Measurements from ENCODE around the gene ABCB11.
A peak's percentile ranks its signal among the peaks of the same experiment; 100 is the strongest.

The ABCB11 gene

DNA sequence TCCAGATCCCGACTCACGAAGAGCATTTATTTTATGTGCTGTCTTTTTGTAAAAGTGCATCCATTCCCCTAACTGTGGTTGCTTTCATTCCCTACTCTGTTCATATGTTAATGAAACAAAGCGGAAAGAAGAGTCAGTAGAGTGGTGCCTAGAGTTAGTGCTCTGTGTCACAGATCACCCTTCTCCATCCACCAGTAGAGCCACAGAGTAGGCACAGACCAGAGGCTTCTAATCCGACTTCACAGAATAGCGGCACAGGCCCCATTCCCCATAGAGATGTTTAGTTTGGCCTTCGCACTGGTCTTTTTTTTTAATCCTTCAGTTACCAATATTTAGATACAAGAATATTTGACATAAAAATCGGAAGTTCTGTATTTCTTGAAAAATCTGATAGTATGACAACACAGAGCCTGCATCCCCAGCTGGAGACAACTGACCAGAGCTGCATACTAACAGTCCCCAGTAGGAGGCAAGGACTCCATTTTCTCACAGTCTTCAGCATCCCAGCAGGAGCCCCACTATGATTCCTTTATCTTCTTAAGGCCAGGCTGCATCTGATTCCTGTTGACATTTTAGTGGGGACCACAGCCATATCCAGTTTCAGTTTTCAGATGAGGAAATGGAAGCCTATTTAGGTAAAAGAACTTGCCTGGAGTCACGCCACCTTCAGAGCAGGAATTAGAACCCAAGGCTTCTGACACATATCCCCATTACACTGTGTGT is 123.0 kb downstream of the ABCB11 start:
- H3K27ac ChIP-seq (ENCODE audit: low read length): no peak overlapping the region
- H3K36me3 ChIP-seq (ENCODE audit: control insufficient read depth in 2 of 2, insufficient read depth in 2 of 2, low read length in 2 of 2): no peaks in the 10 kb centered on the region
- no peaks in the 10 kb centered on the region for H3K9me3 ChIP-seq (ENCODE audit: control insufficient read depth in 2 of 2, low read length in 2 of 2)
- H3K27me3 ChIP-seq (ENCODE audit: control insufficient read depth in 1 of 2, insufficient read depth in 2 of 2, low read length in 2 of 2): no peaks in the 10 kb centered on the region
- H3K4me1 ChIP-seq (ENCODE audit: control insufficient read depth, insufficient read depth, low read length): no peaks in the 10 kb centered on the region
- no peak overlapping the region for H3K4me3 ChIP-seq (ENCODE audit: low read length in 2 of 2)
- no peak overlapping the region for H3K9ac ChIP-seq (ENCODE audit: low read length in 2 of 2)

- Histone ChIP-seq H3K27ac (ENCODE audit: low read length) (no peak overlapping the region), H3K4me1 (ENCODE audit: control insufficient read depth, insufficient read depth, low read length) (no peaks in the 10 kb centered on the region), H3K36me3 (ENCODE audit: control insufficient read depth in 2 of 2, insufficient read depth in 2 of 2, low read length in 2 of 2) (no peaks in the 10 kb centered on the region), H3K27me3 (ENCODE audit: control insufficient read depth in 1 of 2, insufficient read depth in 2 of 2, low read length in 2 of 2) (no peaks in the 10 kb centered on the region), H3K9me3 (ENCODE audit: control insufficient read depth in 2 of 2, low read length in 2 of 2) (no peaks in the 10 kb centered on the region), H3K4me3 (ENCODE audit: low read length in 2 of 2) (no peak overlapping the region), H3K9ac (ENCODE audit: low read length in 2 of 2) (no peak overlapping the region)
Measured at GRCh38 chr2:168904358-168904757, 126.8 kb downstream of the ABCB11 start.

DNA sequence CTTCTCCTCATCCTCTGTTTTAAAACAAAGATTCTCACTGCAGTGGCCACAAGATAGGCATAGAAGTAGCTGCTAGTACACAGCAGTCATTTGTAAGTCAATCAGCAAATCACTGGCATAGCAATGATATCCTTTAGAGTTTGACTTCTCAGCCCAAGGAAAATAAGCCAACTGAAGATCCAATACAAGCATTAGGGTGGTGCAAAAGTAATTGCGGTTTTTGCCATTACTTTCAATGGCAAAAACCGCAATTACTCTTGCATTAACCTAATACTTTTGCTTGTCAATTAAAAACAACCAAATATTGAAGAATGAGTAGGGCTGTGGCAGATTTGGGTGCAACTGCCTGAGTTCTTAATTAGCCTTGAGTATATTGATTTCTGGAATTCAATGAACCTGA is 127.2 kb downstream of the ABCB11 start:
- no peaks in the 10 kb centered on the region for H3K27me3 ChIP-seq (ENCODE audit: control insufficient read depth in 1 of 2, insufficient read depth in 2 of 2, low read length in 2 of 2)
- no peaks in the 10 kb centered on the region for H3K4me1 ChIP-seq (ENCODE audit: control insufficient read depth, insufficient read depth, low read length)
- H3K4me3 ChIP-seq (ENCODE audit: low read length in 2 of 2): no peak overlapping the region
- no peaks in the 10 kb centered on the region for H3K36me3 ChIP-seq (ENCODE audit: control insufficient read depth in 2 of 2, insufficient read depth in 2 of 2, low read length in 2 of 2)
- H3K9ac ChIP-seq (ENCODE audit: low read length in 2 of 2): no peak overlapping the region
- no peak overlapping the region for H3K27ac ChIP-seq (ENCODE audit: low read length)
- no peaks in the 10 kb centered on the region for H3K9me3 ChIP-seq (ENCODE audit: control insufficient read depth in 2 of 2, low read length in 2 of 2)

DNA sequence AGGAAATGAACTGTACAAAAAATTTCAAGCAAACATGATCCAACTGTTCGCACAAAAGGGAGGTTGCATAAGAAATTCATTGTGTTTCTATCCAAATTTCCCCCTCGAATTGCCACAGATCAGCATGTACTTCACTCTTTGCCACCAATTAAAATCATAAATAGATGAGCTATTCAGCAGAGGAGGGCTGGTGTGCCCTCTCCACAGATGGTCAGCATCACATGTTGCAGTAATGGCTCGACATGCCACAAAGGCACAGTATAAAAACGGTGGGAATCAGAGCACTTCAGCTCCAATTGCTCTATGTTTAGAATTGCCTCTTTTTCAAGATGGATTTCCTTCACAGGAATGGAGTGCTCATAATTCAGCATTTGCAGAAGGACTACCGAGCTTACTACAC is 130.1 kb downstream of the ABCB11 start, which contains the start of gene G6PC2:
Gene G6PC2, plus strand, starts transcription at position 289 of the 400 bp plus-strand sequence. Its CDS starts 41 bp downstream, at position 330.
- H3K9me3 ChIP-seq (ENCODE audit: control insufficient read depth in 2 of 2, low read length in 2 of 2): no peaks in the 10 kb centered on the region
- no peaks in the 10 kb centered on the region for H3K27me3 ChIP-seq (ENCODE audit: control insufficient read depth in 1 of 2, insufficient read depth in 2 of 2, low read length in 2 of 2)
- H3K36me3 ChIP-seq (ENCODE audit: control insufficient read depth in 2 of 2, insufficient read depth in 2 of 2, low read length in 2 of 2): no peaks in the 10 kb centered on the region
- H3K27ac ChIP-seq (ENCODE audit: low read length): no peak within 1 kb of the TSS
- H3K4me1 ChIP-seq (ENCODE audit: control insufficient read depth, insufficient read depth, low read length): no peaks in the 10 kb centered on the region
- no peak within 1 kb of the TSS for H3K4me3 ChIP-seq (ENCODE audit: low read length in 2 of 2)
- H3K9ac ChIP-seq (ENCODE audit: low read length in 2 of 2): no peak within 1 kb of the TSS

DNA sequence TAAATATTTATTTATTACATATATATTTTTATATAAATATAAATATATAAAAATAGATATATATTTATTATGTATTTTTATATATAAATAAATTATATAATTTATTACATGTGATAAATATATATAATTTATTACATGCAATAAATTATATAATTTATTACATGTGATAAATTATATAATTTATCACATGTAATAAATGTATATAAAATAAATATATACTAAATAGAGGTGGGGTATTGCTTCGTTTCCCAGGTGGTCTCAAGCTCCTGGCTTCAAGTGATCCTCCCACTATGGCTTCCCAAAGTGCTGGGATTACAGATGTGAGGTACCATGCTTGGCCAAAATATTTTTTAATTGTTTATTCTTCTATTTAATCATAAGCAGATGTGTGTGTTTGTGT is 133.7 kb downstream of the ABCB11 start:
- H3K36me3 ChIP-seq (ENCODE audit: control insufficient read depth in 2 of 2, insufficient read depth in 2 of 2, low read length in 2 of 2): no peaks in the 10 kb centered on the region
- H3K9me3 ChIP-seq (ENCODE audit: control insufficient read depth in 2 of 2, low read length in 2 of 2): no peaks in the 10 kb centered on the region
- H3K27me3 ChIP-seq (ENCODE audit: control insufficient read depth in 1 of 2, insufficient read depth in 2 of 2, low read length in 2 of 2): no peaks in the 10 kb centered on the region
- H3K4me3 ChIP-seq (ENCODE audit: low read length in 2 of 2): no peak overlapping the region
- H3K4me1 ChIP-seq (ENCODE audit: control insufficient read depth, insufficient read depth, low read length): no peaks in the 10 kb centered on the region
- no peak overlapping the region for H3K9ac ChIP-seq (ENCODE audit: low read length in 2 of 2)
- H3K27ac ChIP-seq (ENCODE audit: low read length): no peak overlapping the region

DNA sequence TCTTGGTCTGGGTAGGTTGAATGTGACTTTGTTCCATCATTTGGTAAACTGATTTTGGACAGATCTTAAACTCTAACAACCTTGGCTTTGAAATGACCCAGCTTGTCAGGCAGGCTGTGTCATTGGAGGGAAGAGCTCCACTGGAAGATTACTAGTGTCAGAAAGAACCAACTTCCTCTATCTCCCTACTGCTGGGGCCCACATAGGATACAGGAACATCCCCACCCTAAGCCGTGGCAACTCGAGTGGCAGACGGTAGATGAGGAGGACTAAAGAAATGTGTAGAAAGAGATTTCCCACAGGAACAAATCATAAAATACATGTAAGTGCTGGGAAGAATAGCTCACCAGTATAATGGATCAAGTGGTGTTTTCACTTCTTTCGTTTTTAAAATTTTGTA is 134.3 kb downstream of the ABCB11 start:
- H3K27me3 ChIP-seq (ENCODE audit: control insufficient read depth in 1 of 2, insufficient read depth in 2 of 2, low read length in 2 of 2): no peaks in the 10 kb centered on the region
- H3K9me3 ChIP-seq (ENCODE audit: control insufficient read depth in 2 of 2, low read length in 2 of 2): no peaks in the 10 kb centered on the region
- H3K4me3 ChIP-seq (ENCODE audit: low read length in 2 of 2): no peak overlapping the region
- no peaks in the 10 kb centered on the region for H3K4me1 ChIP-seq (ENCODE audit: control insufficient read depth, insufficient read depth, low read length)
- no peak overlapping the region for H3K27ac ChIP-seq (ENCODE audit: low read length)
- no peaks in the 10 kb centered on the region for H3K36me3 ChIP-seq (ENCODE audit: control insufficient read depth in 2 of 2, insufficient read depth in 2 of 2, low read length in 2 of 2)
- H3K9ac ChIP-seq (ENCODE audit: low read length in 2 of 2): no peak overlapping the region

- no peak overlapping the region for H3K4me3 ChIP-seq (ENCODE audit: low read length in 2 of 2)
- no peak overlapping the region for H3K27ac ChIP-seq (ENCODE audit: low read length)
- H3K9ac ChIP-seq (ENCODE audit: low read length in 2 of 2): no peak overlapping the region
- no peaks in the 10 kb centered on the region for H3K4me1 ChIP-seq (ENCODE audit: control insufficient read depth, insufficient read depth, low read length)
- H3K36me3 ChIP-seq (ENCODE audit: control insufficient read depth in 2 of 2, insufficient read depth in 2 of 2, low read length in 2 of 2): no peaks in the 10 kb centered on the region
- no peaks in the 10 kb centered on the region for H3K9me3 ChIP-seq (ENCODE audit: control insufficient read depth in 2 of 2, low read length in 2 of 2)
- no peaks in the 10 kb centered on the region for H3K27me3 ChIP-seq (ENCODE audit: control insufficient read depth in 1 of 2, insufficient read depth in 2 of 2, low read length in 2 of 2)
Measured at GRCh38 chr2:168895771-168896170, 135.4 kb downstream of the ABCB11 start.

GRCh38 chr2:168894720-168895119 is 136.4 kb downstream of the ABCB11 start:
- H3K27ac ChIP-seq (ENCODE audit: low read length): no peak overlapping the region
- no peaks in the 10 kb centered on the region for H3K27me3 ChIP-seq (ENCODE audit: control insufficient read depth in 1 of 2, insufficient read depth in 2 of 2, low read length in 2 of 2)
- no peaks in the 10 kb centered on the region for H3K9me3 ChIP-seq (ENCODE audit: control insufficient read depth in 2 of 2, low read length in 2 of 2)
- H3K4me3 ChIP-seq (ENCODE audit: low read length in 2 of 2): no peak overlapping the region
- H3K36me3 ChIP-seq (ENCODE audit: control insufficient read depth in 2 of 2, insufficient read depth in 2 of 2, low read length in 2 of 2): no peaks in the 10 kb centered on the region
- no peak overlapping the region for H3K9ac ChIP-seq (ENCODE audit: low read length in 2 of 2)
- peaks cover 8% of the 10 kb centered on the region for H3K4me1 ChIP-seq (ENCODE audit: control insufficient read depth, insufficient read depth, low read length)

- Histone ChIP-seq H3K27me3 (ENCODE audit: control insufficient read depth in 1 of 2, insufficient read depth in 2 of 2, low read length in 2 of 2) (no peaks in the 10 kb centered on the region), H3K36me3 (ENCODE audit: control insufficient read depth in 2 of 2, insufficient read depth in 2 of 2, low read length in 2 of 2) (no peaks in the 10 kb centered on the region), H3K4me3 (ENCODE audit: low read length in 2 of 2) (no peak overlapping the region), H3K9me3 (ENCODE audit: control insufficient read depth in 2 of 2, low read length in 2 of 2) (no peaks in the 10 kb centered on the region), H3K27ac (ENCODE audit: low read length) (no peak overlapping the region), H3K4me1 (ENCODE audit: control insufficient read depth, insufficient read depth, low read length) (peaks cover 8% of the 10 kb centered on the region), H3K9ac (ENCODE audit: low read length in 2 of 2) (no peak overlapping the region)
Measured at GRCh38 chr2:168894101-168894500, 137.0 kb downstream of the ABCB11 start.

GRCh38 chr2:168892327-168892726 is 138.8 kb downstream of the ABCB11 start:
- no peak overlapping the region for H3K27ac ChIP-seq (ENCODE audit: low read length)
- no peak overlapping the region for H3K9ac ChIP-seq (ENCODE audit: low read length in 2 of 2)
- H3K4me3 ChIP-seq (ENCODE audit: low read length in 2 of 2): no peak overlapping the region

DNA sequence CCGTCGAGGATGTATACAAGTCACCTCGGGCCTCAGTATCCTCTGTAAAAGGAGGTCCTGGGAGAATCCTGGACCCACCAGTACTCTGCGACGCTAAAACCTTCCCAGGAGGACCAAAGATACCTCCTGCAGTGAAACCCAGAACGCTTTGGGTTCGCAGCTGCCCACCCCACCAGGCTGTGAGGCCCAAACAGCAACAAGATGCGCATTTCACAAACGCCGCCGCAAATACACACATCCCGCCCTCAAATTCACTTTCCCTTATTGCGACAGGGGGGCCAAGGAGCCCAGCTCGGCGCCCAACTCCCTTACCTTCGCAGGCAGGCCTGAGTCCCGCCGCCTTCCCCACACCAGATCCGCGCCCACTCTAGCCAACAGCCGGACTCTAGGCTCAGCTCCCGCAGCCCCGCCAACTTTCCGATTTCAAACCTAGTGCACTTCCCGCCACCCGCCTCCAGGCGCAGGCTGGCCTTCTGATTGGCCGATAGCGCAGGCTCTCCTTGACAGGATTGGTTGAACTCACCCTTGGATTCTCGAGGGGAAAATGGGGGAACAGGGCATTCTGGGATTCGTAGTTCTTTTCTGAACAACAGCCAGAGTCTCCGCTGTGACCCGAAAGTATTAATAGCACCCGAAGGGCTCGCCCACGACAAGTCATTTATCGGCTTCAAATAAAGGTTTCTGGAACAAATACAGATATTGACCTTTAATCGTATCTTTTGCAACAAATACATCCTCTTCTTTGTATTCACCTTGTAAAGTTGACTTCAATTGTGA is 140.9 kb downstream of the ABCB11 start, which contains the start of gene SPC25:
Gene SPC25, minus strand, starts transcription at position 425 of the 777 bp plus-strand sequence. CDS start 911 bp downstream, outside the sequence.
- H3K36me3 ChIP-seq (ENCODE audit: control insufficient read depth in 2 of 2, insufficient read depth in 2 of 2, low read length in 2 of 2): no peaks in the 10 kb centered on the region
- H3K4me1 ChIP-seq (ENCODE audit: control insufficient read depth, insufficient read depth, low read length): peaks cover 8% of the 10 kb centered on the region
- H3K9me3 ChIP-seq (ENCODE audit: control insufficient read depth in 2 of 2, low read length in 2 of 2): no peaks in the 10 kb centered on the region
- H3K4me3 ChIP-seq (ENCODE audit: low read length in 2 of 2): peak within 1 kb of the TSS; percentile 65 to 74
- H3K27me3 ChIP-seq (ENCODE audit: control insufficient read depth in 1 of 2, insufficient read depth in 2 of 2, low read length in 2 of 2): no peaks in the 10 kb centered on the region
- no peak within 1 kb of the TSS for H3K27ac ChIP-seq (ENCODE audit: low read length)
- H3K9ac ChIP-seq (ENCODE audit: low read length in 2 of 2): peak within 1 kb of the TSS in 1 of 2 donors; percentile 43

More at GRCh38 chr2:168892327-168892726, 138.8 kb downstream of the ABCB11 start:
- Histone ChIP-seq H3K4me1 (ENCODE audit: control insufficient read depth, insufficient read depth, low read length) (peaks cover 8% of the 10 kb centered on the region), H3K36me3 (ENCODE audit: control insufficient read depth in 2 of 2, insufficient read depth in 2 of 2, low read length in 2 of 2) (no peaks in the 10 kb centered on the region), H3K27me3 (ENCODE audit: control insufficient read depth in 1 of 2, insufficient read depth in 2 of 2, low read length in 2 of 2) (no peaks in the 10 kb centered on the region), H3K9me3 (ENCODE audit: control insufficient read depth in 2 of 2, low read length in 2 of 2) (no peaks in the 10 kb centered on the region)

Data from stomach smooth muscle (tissue), 2 donors.